NCI-H82 treated with DMSO at 0.1 percent for 48 hours (cell line): ENCODE results near the gene FRAS1.
"Not testable (repeated sequence)": the region's sequence is repeated elsewhere in the genome, so short reads cannot be mapped to it uniquely, and the experiment has no call there.

ENCODE experiments used
- DNase-seq: peaks from one replicate; lab custom pipeline; 2025; ENCODE audit not compliant: unreplicated experiment; lab: John Stamatoyannopoulos, UW

Gene FRAS1

DNA sequence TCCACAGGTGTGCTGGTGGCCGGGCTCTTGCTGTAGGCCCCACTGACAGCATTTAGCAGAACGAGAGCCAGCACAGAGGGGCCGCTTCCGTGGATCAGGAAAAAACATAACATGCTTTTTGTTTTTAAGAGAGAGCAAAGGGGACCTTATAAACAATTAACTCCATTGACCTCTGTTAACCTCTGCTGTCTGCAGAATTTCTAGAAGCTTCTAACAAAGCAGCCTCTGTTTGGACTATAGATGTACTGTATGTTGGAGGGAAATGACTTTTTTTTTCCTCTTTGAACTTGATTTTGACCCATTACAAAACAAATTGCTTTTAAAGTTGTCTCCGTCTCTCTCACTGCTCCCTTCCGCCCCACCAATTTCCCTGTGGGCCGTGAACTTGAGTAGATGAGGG lies 210.7 kb downstream of the FRAS1 start:
- no peak for DNase-seq

DNA sequence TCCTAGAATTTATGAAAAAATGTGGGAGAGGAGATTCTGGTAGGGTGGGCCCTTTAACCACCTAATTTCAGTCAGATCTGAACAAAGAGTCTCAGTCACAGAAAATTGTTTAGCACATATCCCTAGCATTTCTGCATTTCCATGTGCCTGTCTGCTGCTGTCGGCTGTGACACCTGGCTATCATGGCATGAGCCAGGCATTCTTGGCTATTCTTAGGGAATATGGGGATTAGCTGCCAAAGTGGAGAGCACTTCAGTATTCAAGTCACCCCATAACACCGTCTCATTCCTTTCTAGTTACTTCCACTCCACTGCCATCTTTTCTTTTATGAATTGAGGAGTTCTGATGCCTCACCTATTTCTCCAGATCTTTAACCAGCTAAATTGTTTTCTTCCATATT lies 211.5 kb downstream of the FRAS1 start:
- DNase-seq: no peak

DNA sequence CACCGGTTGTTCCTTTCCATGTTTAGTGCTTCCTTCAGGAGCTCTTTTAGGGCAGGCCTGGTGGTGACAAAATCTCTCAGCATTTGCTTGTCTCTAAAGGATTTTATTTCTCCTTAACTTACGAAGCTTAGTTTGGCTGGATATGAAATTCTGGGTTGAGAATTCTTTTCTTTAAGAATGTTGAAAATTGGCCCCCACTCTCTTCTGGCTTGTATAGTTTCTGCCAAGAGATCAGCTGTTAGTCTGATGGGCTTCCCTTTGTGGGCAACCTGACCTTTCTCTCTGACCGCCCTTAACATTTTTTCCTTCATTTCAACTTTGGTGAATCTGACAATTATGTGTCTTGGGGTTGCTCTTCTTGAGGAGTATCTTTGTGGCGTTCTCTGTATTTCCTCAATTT lies 218.3 kb downstream of the FRAS1 start:
- not testable (repeated sequence) for DNase-seq

DNA sequence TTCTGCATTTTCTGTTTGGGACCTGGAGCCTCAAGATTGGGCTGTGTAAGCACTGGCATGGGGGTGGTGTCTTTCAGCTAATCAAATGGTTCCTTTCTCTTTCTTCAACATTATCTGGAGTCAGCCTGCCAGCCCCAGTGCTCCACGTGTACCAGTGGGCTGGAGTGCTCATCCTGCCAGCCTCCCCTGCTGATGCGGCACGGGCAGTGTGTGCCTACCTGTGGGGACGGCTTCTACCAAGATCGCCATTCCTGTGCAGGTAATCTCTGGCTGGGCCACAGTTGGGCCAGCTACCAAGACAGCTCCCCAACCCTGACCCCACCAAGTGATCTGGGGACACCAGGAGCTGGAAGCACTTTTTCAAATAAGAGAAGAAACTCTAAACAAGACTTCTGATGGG lies 229.2 kb downstream of the FRAS1 start:
- DNase-seq: no peak

DNA sequence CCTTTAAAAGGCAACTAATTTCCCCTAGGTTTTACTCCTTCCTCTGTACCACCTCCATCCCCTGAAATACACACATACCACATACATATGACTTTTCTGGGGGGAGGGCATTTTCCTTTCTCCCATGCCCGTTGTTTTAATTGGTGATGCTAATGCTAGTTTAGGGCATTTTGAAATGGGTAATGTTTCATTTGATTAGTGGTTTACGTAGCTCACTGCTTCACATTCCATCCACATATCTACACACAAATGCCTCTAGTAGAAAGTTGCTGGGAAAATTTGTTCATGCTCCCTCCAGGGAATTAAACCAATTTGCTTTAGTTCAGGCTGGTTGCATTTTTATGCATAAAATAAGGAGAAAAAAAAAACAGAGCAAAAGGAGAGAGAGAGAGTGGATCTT lies 231.2 kb downstream of the FRAS1 start:
- DNase-seq: no peak

DNA sequence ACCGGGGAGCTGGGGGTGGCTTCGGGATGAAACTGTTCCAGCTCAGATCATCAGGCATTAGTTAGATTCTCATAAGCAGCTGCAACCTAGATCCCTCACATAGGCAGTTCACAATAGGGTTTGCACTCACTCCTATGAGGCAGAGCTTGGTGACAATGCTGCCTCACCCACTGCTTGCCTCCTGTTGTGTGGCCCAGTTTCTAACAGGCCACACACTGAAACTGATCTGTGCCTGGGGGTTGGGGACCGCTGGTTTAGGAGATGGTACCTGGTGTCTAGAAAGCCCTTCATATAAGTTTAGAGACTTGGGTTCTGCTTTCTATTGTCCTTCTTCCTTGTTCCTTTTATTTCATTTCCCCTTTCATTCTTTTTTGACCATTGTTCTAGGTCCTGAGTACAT lies 234.2 kb downstream of the FRAS1 start:
- DNase-seq: no peak

DNA sequence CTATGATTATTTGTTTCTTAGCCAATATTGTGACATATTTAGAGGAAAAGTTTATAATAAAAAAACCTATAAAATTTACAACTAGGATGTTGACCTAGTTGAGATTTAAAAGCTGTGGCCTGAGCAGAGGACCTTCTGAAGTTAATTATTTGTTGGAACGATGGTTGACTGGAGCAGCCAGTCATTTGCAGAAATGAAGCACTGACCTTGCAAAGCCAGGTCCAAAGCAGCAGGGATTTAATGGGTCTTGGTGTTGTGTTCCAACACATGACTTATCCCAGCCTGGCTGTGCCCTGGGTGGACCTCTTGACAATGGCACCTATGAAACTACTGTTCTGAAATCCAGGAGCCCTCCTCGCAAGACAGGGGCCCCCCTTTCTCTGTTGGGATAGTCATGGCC lies 235.2 kb downstream of the FRAS1 start:
- DNase-seq: no peak

DNA sequence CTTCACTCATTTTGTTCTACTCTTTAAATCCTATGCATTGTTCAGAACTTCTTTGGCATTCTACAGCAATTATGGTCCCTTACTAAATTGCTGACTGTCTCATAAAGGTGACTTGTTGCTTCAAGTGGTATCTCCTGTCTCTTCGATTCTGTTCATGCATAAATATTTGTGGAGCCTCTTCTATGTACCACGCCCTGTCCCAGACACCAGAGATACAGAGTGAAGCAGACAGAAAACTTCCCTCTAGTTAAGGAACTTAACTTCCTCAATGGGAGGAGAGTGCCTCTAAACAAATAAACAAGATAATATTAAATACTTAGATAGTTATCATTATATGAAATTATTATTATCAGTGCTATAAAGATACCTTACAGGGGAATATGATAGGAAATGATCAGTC lies 235.7 kb downstream of the FRAS1 start:
- DNase-seq: no peak

DNA sequence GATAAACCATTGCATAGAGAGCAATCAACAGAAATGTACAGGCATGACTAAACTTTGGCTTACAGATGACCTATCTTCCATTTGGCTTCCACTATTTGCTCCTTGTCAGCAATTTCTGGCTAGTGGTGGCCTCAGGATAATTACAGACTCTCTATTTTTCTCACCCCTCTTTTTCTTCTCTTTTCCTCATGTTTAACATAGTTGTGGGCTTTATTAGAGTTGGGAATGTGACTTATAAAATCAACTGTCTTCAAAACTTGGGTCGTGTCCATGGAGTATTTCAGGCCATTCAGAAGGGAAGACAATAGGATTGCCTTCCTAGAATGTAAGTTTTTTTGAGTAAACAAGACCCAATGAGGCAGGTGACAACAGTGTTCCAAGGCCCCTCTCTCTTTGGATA lies 236.2 kb downstream of the FRAS1 start:
- DNase-seq: no peak

DNA sequence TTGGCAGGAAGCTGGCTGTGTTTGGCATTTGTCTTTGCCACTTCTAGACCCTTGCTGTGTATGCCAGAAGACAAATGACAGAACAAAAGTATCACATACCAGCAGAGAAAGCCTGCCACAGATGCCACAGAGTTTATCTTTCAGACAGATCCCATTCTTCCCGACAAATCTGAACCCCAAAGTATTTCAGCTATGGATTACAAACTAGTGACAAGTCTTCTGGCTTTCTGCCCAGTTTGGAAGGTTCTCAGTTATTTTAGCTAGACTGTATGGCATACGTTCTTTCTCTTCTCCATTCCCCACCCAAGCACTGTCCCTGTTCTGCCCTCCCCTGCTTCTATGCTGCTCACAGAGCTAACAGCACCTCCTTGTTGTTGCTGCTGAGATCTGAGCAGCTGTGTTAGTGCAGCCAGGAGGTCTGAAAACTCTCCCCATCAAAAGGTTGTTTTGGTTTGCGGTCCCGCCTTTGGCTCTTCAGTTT lies 236.7 kb downstream of the FRAS1 start:
- DNase-seq: no peak

DNA sequence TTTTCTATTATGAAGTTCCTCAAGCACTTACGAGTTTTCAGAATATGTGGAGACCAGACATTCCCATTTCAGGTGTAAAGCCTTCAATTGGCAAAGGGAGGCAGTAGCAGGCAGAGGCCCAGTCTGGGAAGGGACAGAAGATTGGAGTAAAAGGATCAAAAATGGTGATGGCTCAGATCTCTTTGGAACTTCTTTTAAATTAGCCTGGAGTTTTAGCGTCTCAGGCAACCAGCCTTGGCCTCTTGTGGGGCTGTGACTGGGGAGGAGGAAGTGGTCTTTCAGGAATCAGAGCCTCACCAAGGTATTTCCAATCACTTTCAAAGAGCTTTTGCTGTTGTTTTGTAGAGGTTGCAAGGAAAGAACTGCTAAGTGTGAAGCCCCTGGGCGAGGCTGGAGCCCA lies 239.1 kb downstream of the FRAS1 start:
- no peak for DNase-seq

DNA sequence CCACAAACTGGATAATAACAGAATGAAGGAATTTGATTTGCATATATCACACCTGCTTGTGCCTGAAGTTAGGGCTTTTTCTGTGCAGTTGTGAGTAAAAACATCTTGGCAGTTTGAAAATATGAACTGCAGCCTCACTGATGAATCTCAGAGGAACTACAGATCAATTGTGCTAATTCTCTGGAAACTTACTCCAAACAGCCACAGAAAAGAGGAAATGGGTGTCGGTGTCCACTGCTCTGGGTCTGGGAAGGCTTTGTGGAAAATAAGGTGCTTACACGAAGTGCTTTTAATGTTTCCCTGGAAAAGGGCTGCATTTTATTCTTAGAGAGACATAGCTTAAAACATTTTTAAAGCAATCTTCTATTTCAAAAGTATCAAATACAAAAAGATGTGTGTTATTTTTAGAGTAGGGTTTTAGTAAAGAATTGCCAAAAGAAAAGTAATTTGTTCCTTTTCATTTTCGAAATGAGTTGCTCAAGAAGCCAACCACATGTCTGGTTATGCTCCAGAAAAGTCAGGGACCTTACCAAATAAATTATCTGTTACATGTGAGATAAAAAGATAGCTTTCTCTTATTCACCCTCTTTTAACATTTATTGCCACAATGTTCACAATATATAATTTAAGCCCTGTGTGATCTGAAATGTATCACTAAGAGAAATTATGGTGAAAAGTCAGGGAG lies 240.1 kb downstream of the FRAS1 start:
- no peak for DNase-seq

DNA sequence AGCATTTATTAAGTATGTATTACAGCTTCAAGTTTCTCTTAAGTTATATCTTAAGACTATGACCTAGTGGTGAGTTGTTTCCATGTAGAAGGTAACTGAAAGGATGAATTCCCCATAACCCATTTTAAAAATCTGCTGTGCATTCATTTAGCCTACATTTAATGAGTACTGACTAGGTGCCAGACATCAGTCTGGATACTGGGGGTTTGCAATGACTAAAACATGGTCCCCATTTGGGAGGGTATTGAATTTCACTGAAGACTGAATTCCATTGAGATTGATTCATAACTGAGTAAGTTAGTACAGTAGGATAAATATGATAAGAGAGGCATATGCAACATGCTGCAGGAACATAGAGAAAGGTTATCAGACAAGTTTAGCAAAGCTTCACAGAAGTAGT lies 241.5 kb downstream of the FRAS1 start:
- no peak for DNase-seq

DNA sequence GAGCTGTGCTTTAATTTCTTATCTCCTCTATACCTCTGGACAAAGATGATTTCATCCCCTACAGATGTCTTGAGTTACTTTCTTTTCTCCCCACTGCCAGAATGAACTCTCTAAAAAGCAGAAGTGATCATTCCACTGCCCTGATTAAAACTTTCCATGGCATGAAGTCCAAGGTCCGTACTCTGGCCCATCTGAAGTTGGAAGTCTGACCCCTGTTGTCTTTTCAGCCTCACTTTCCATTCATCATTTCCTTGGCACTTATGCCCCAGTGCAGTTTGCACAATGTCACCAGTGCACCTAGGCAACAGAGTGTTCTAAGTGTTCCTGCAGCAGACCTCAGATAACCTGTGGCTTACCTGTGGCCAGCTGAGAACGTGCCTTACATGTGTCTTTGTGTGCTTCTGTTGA lies 242.4 kb downstream of the FRAS1 start:
- DNase-seq: no peak

DNA sequence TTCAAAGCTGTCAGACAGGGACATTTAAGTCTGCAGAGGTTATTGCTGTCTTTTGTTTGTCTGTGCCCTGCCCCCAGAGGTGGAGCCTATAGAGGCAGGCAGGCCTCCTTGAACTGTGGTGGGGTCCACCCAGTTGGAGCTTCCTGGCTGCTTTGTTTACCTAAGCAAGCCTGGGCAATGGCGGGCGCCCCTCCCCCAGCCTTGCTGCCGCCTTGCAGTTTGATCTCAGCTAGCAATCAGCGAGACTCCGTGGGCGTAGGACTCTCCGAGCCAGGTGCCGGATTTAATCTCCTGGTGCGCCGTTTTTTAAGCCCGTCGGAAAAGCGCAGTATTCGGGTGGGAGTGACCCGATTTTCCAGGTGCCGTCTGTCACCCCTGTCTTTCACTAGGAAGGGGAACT lies 250.1 kb downstream of the FRAS1 start:
- not testable (repeated sequence) for DNase-seq

DNA sequence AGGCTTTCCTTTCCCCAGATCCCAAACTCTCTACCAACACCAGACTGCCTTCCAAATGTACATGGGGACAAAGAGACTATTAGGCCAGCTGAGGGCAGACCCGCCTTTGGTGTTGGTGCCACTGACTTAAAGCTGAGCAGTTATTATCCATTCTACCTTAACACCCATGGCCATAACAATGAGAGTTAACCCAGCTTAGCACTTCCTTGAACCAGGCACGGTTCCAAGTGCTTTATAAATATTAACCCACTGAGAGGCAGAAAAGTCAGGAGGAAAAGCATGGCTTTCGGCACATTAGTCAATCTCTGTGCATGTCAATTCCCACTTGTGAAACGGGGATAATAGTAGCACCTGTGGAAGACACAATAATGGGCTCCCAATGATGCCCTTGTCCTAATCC lies 251.4 kb downstream of the FRAS1 start:
- DNase-seq: peak; percentile 37

DNA sequence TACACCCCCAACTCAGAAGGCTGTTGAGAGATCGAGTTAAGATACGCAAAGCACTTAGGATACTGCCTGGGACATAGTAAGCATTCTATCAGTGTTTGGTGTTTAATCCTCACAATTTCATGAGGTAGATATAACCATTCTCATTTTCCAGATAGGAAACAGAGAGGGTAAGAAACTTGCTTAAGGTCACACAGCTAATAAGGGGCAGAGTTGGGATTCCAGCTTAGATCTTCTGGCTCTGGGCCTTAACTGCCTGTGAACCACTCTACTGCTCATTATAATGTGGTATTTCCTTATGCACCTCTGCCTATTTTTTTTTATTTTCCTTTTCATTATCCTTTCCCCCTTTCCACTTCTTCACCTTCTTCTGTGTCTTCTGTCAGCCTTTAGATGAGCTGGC lies 252.2 kb downstream of the FRAS1 start:
- no peak for DNase-seq

DNA sequence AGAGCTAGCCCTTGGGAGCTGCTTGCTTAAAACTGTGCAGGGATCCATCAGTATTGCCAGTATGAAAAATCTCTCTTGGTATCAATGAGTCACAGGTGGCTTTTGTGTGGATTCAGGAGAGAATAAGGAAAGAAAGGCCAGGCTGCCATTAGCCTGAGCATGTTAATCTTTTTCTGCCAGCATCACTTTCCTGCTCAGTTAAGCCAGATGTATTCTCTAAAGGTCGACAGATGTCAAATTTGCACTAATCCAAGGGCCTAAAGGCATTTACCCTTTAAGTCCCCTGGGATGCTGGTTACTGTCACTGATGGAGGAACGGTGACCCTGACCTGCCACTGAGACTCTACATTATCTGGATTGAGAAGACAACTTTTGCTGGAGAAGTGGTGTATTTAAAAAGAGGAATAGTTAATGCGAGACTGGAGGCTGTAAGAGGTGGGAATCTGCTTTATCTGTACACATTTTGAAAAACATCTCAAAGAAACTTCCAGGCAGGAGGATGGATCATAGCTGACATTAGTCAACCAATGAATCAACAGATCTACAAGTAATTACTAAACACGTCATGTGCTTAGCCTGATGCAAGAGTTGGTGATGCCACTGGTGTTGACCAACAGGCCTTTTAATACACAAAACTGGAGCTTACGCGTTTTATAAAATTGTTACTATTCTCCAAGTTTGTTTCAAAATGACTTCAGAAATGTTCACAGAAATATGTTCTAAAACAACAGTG lies 253.1 kb downstream of the FRAS1 start:
- DNase-seq: peak; percentile 79

DNA sequence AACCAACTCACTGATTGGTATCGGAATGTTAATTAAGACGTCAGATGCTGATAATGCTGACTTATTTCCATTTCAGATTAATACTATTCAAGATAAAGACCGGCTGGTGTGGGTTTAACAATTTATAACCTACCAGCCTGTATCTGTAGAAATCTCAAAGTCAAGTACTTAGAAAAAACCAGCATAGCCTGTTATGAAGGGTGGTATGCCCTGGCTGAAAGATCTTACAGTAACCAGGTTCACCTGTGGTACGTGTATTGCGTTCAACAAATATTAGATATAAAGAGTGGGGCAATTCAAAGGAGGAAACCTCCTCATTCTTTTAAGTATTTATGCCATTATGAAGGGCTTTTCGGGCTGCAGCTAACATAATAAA lies 253.6 kb downstream of the FRAS1 start:
- no peak for DNase-seq

DNA sequence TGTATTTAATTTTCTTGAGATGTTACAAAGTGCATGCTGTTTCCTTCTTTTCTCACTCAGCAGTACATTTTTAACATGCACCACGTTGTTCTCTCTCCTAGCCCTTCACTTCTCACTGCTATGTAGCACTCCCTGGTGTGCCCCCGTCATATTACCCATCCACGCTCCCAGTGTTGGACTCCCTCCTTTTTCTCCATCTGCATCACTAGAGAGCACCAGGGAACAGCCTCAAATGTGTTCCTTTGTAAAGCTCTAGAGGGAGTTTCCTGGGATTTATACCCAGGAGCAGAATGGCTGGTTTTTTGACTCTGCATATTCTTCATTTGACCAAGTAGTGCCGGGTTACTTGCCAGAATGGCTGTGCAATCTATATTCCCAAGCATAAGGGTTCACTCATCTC lies 254.2 kb downstream of the FRAS1 start:
- no peak for DNase-seq

DNA sequence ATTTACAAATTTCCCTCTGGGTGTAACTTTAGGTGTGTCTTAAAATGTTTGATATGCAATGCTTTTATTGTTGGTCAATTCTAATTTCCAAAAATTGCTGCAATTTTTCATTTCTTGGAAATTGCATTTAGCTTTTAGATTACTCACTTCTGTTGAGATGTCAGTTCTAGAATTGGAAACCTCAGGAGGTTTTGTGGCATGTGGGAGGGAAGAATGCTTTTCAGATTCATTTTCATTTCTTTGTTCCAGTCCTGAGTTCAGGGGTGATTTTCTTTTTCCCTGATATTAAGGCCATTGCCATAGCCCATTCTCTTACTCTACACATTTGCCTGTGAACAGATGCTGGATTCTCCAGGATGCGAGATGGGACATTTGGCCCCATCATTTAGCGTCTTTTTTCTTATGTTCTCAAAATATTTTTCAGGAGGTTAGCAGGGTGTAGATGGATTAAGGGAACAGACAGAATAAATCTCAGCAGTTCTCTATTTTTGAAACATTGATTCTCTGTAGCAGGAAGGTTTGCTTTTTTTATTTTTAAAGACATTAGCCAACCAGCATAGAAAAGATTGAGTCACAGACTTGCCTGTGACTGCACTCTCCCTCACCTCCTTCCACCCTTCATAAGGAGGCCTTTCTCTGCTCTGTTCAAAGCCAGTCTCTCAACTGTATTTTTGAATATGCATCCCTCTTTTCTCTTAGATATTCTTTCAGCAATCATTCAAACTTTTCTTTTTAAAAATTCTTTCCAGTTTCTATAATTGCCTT lies 256.0 kb downstream of the FRAS1 start:
- DNase-seq: no peak

DNA sequence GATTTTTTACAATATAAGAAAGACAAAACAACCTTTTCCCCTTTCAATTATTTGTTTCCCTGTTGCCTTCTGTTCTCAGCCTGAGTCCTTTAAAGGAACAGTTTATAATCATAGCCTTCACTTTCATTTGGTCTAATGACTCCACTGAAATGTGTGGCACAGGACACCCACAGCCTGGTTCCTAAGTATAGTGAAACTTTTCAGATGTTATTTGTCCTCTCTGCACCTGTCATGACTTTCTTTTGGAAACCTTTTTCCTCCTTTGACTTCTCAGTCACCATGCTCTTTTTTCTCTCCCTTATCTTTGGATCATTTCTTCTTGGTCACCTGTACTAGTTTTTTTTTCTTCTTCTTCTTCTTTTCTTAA lies 256.6 kb downstream of the FRAS1 start:
- DNase-seq: no peak
